ENCODE measurements around the gene RDX. TPM values are rescaled to one million over a fixed set of nuclear protein-coding genes. Genes with fewer than 3 reads are reported as not detected.
"Not testable (repeated sequence)": the region's sequence is repeated elsewhere in the genome, so short reads cannot be mapped to it uniquely, and the experiment has no call there.

The RDX gene
- total and polyA plus RNA-seq, 2 donors (not counting 1 experiment from before 2014, with no cell fraction given), result 52.7 to 93.1 TPM

DNA sequence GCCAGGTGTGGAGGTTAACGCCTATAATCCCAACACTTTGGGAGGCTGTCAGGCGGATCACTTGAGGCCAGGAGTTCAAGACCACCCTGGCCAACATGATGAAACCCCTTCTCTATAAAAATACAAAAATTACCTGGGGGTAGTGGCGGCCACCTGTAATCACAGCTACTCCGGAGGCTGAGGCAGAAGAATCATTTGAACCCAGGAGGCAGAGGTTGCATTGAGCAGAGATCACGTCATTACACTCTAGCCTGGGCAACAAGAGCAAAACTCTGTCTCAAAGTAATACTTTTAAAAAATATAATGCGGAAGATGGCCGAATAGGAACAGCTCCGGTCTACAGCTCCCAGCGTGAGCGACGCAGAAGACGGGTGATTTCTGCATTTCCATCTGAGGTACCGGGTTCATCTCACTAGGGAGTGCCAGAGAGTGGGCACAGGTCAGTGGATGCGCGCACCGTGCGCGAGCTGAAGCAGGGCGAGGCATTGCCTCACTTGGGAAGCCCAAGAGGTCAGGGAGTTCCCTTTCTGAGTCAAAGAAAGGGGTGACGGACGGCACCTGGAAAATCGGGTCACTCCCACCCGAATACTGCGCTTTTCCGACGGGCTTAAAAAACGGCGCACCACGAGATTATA is 87.6 kb downstream of the RDX start:
- not testable (repeated sequence) for H3K4me3 ChIP-seq (replicated peaks in 1 of 4; ENCODE audit: control extremely low read depth in 1 of 4, insufficient read depth in 1 of 4, low read depth in 3 of 4, low read length in 4 of 4); H4K20me1 ChIP-seq (ENCODE audit: control insufficient read depth, extremely low read depth, insufficient read depth, low read length); H3K4me1 ChIP-seq (ENCODE audit: control insufficient read depth, extremely low read depth, insufficient read depth, low read length); H3K4me2 ChIP-seq (ENCODE audit: extremely low read depth, insufficient read depth, low read length); H3K36me3 ChIP-seq (ENCODE audit: control insufficient read depth, insufficient read depth, low read length); H3K9ac ChIP-seq (ENCODE audit: insufficient read depth, low read length); H3K27me3 ChIP-seq (ENCODE audit: control insufficient read depth, insufficient read depth, low read length); H3K9me3 ChIP-seq (ENCODE audit: control insufficient read depth, insufficient read depth, low read depth, low read length); DNase-seq (ENCODE audit: low read depth in 2 of 2); H3K79me2 ChIP-seq (ENCODE audit: control insufficient read depth, insufficient read depth, low read length); H3K27ac ChIP-seq (ENCODE audit: insufficient read depth, low read length); H2AFZ ChIP-seq (ENCODE audit: low read length)

GRCh38 chr11:110207123-110207522 is 89.3 kb downstream of the RDX start:
- Histone ChIP-seq H3K27ac (ENCODE audit: insufficient read depth, low read length) (no peak overlapping the region), H3K4me2 (ENCODE audit: extremely low read depth, insufficient read depth, low read length) (no peak overlapping the region), H3K36me3 (ENCODE audit: control insufficient read depth, insufficient read depth, low read length) (no peaks in the 10 kb centered on the region), H3K27me3 (ENCODE audit: control insufficient read depth, insufficient read depth, low read length) (no peaks in the 10 kb centered on the region), H2AFZ (ENCODE audit: low read length) (no peak overlapping the region), H4K20me1 (ENCODE audit: control insufficient read depth, extremely low read depth, insufficient read depth, low read length) (no peaks in the 10 kb centered on the region), H3K9ac (ENCODE audit: insufficient read depth, low read length) (no peak overlapping the region), H3K79me2 (ENCODE audit: control insufficient read depth, insufficient read depth, low read length) (no peaks in the 10 kb centered on the region), H3K4me3 (replicated peaks in 1 of 4; ENCODE audit: control extremely low read depth in 1 of 4, insufficient read depth in 1 of 4, low read depth in 3 of 4, low read length in 4 of 4) (no peak overlapping the region), H3K9me3 (ENCODE audit: control insufficient read depth, insufficient read depth, low read depth, low read length) (no peaks in the 10 kb centered on the region), H3K4me1 (ENCODE audit: control insufficient read depth, extremely low read depth, insufficient read depth, low read length) (no peaks in the 10 kb centered on the region)
- no peak for TF ChIP-seq CTCF (conservative IDR thresholded peaks at IDR 0.05 in 1 of 2, IDR thresholded peaks at IDR 0.05 in 1 of 2; ENCODE audit: low read depth in 1 of 2, low read length in 2 of 2)
- TF ChIP-seq EZH2 (IDR thresholded peaks at IDR 0.05; ENCODE audit: low read length, missing control alignments), result no peak
- DNase-seq (ENCODE audit: low read depth in 2 of 2), result no peak

DNA sequence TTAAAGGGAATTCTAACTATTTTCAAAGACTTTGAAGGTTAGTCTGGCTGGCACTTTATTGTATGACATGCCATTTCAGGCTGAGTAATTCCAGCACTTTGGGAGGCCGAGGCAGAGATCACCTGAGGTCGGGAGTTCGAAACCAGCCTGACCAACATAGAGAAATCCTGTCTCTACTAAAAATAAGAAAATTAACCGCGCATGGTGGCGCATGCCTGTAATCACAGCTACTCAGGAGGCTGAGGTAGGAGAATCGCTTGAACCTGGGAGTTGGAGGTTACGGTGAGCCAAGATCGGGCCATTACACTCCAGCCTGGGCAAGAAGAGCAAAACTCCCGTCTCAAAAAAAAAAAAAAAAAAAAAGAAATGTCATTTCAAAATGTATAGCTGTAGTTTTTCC is 95.6 kb downstream of the RDX start:
- no peaks in the 10 kb centered on the region for H3K36me3 ChIP-seq (ENCODE audit: control insufficient read depth, insufficient read depth, low read length)
- no peak overlapping the region for H3K4me2 ChIP-seq (ENCODE audit: extremely low read depth, insufficient read depth, low read length)
- H3K79me2 ChIP-seq (ENCODE audit: control insufficient read depth, insufficient read depth, low read length), result no peaks in the 10 kb centered on the region
- H3K4me3 ChIP-seq (replicated peaks in 1 of 4; ENCODE audit: control extremely low read depth in 1 of 4, insufficient read depth in 1 of 4, low read depth in 3 of 4, low read length in 4 of 4), result no peak overlapping the region
- no peak overlapping the region for H3K27ac ChIP-seq (ENCODE audit: insufficient read depth, low read length)
- no peak overlapping the region for H2AFZ ChIP-seq (ENCODE audit: low read length)
- no peak for DNase-seq (ENCODE audit: low read depth in 2 of 2)
- no peak overlapping the region for H3K9ac ChIP-seq (ENCODE audit: insufficient read depth, low read length)
- H3K9me3 ChIP-seq (ENCODE audit: control insufficient read depth, insufficient read depth, low read depth, low read length), result no peaks in the 10 kb centered on the region
- TF ChIP-seq CTCF (conservative IDR thresholded peaks at IDR 0.05 in 1 of 2, IDR thresholded peaks at IDR 0.05 in 1 of 2; ENCODE audit: low read depth in 1 of 2, low read length in 2 of 2) (no peak), EZH2 (IDR thresholded peaks at IDR 0.05; ENCODE audit: low read length, missing control alignments) (no peak)
- H3K27me3 ChIP-seq (ENCODE audit: control insufficient read depth, insufficient read depth, low read length), result no peaks in the 10 kb centered on the region
- H3K4me1 ChIP-seq (ENCODE audit: control insufficient read depth, extremely low read depth, insufficient read depth, low read length), result peaks cover 7% of the 10 kb centered on the region
- no peaks in the 10 kb centered on the region for H4K20me1 ChIP-seq (ENCODE audit: control insufficient read depth, extremely low read depth, insufficient read depth, low read length)

Data from fibroblast of lung (primary cell).